BE2C (cell line): Measurements from ENCODE around the gene PRKG1.

Source experiments
- DNase-seq: peaks from one replicate; pipeline ENCODE4 v3.0.0-alpha.2; 2020
- H3K27me3 ChIP-seq: fragments of 250-450 bp; sonication (Bioruptor Pico); 2 replicates; pipeline ENCODE4 v1.5.1; 2020; ENCODE audit warnings: mild to moderate bottlenecking
- H3K36me3 ChIP-seq: fragments of 250-450 bp; sonication (Bioruptor Pico); 2 replicates; pipeline ENCODE4 v1.5.1; 2020; ENCODE audit warnings: mild to moderate bottlenecking
- H3K4me1 ChIP-seq: fragments of 250-450 bp; sonication (Bioruptor Pico); 2 replicates; pipeline ENCODE4 v1.5.1; 2020
- H3K4me3 ChIP-seq: 2 replicates; pipeline ENCODE4 v1.5.1; 2011; ENCODE audit warnings: low read depth, low read length
- H3K9me3 ChIP-seq: fragments of 250-450 bp; sonication (Bioruptor Pico); 2 replicates; pipeline ENCODE4 v1.5.1; 2020
- CTCF ChIP-seq: IDR thresholded peaks from 2 replicates; pipeline ENCODE4 v1.5.1; 2012; ENCODE audit warnings: mild to moderate bottlenecking, low read depth, low read length

PRKG1 gene

GRCh38 chr10:51321300-51321699, 247.0 kb downstream of the PRKG1 start:
- H3K9me3 ChIP-seq = no peaks in the 10 kb centered on the region
- H3K36me3 ChIP-seq = no peaks in the 10 kb centered on the region
- no peak for TF ChIP-seq CTCF
- H3K4me1 ChIP-seq = no peaks in the 10 kb centered on the region
- H3K27me3 ChIP-seq = no peaks in the 10 kb centered on the region
- DNase-seq = no peak
- H3K4me3 ChIP-seq = no peak overlapping the region

- no peaks in the 10 kb centered on the region for H3K4me1 ChIP-seq
- no peak for DNase-seq
- TF ChIP-seq CTCF = no peak
- H3K27me3 ChIP-seq = no peaks in the 10 kb centered on the region
- H3K36me3 ChIP-seq = no peaks in the 10 kb centered on the region
- H3K9me3 ChIP-seq = no peaks in the 10 kb centered on the region
- H3K4me3 ChIP-seq = no peak overlapping the region
Observed at GRCh38 chr10:51321980-51322379, 247.7 kb downstream of the PRKG1 start.

GRCh38 chr10:51325649-51326048, 251.4 kb downstream of the PRKG1 start:
- no peak for TF ChIP-seq CTCF
- DNase-seq = no peak
- Histone ChIP-seq H3K4me3 (no peak overlapping the region), H3K9me3 (no peaks in the 10 kb centered on the region), H3K36me3 (no peaks in the 10 kb centered on the region), H3K27me3 (no peaks in the 10 kb centered on the region), H3K4me1 (no peaks in the 10 kb centered on the region)

- no peak for DNase-seq
- no peaks in the 10 kb centered on the region for H3K27me3 ChIP-seq
- no peak overlapping the region for H3K4me3 ChIP-seq
- no peaks in the 10 kb centered on the region for H3K9me3 ChIP-seq
- no peak for TF ChIP-seq CTCF
- no peaks in the 10 kb centered on the region for H3K4me1 ChIP-seq
- no peaks in the 10 kb centered on the region for H3K36me3 ChIP-seq
Observed at GRCh38 chr10:51326174-51326573, 251.9 kb downstream of the PRKG1 start.

- Histone ChIP-seq H3K4me1 (no peaks in the 10 kb centered on the region), H3K27me3 (no peaks in the 10 kb centered on the region), H3K36me3 (no peaks in the 10 kb centered on the region), H3K4me3 (no peak overlapping the region), H3K9me3 (no peaks in the 10 kb centered on the region)
- DNase-seq = no peak
- no peak for TF ChIP-seq CTCF
Observed at GRCh38 chr10:51327432-51327831, 253.1 kb downstream of the PRKG1 start.

- no peak overlapping the region for H3K4me3 ChIP-seq
- no peak for DNase-seq
- H3K27me3 ChIP-seq = no peaks in the 10 kb centered on the region
- TF ChIP-seq CTCF = no peak
- no peaks in the 10 kb centered on the region for H3K9me3 ChIP-seq
- no peaks in the 10 kb centered on the region for H3K36me3 ChIP-seq
- no peaks in the 10 kb centered on the region for H3K4me1 ChIP-seq
Observed at GRCh38 chr10:51340366-51340765, 266.1 kb downstream of the PRKG1 start.
